IPS-20b (cell line): Measurements from ENCODE around the gene KLHL12.
"Not testable (repeated sequence)": the region's sequence is repeated elsewhere in the genome, so short reads cannot be mapped to it uniquely, and the experiment has no call there.

Experiments
- H3K27ac ChIP-seq: one replicate; pipeline ENCODE4 v1.5.1; 2013; ENCODE audit warnings: low read length
- H3K27me3 ChIP-seq: 2 replicates; pipeline ENCODE4 v1.6.1; 2013; ENCODE audit warnings: mild to moderate bottlenecking, low read length, inconsistent platforms; ENCODE audit not compliant: insufficient read depth
- H3K36me3 ChIP-seq: 2 replicates; pipeline ENCODE4 v1.6.1; 2013; ENCODE audit warnings: low read depth, mild to moderate bottlenecking, inconsistent platforms, low read length, moderate library complexity; ENCODE audit not compliant: insufficient read depth
- H3K4me1 ChIP-seq: 2 replicates; pipeline ENCODE4 v1.6.1; 2013; ENCODE audit warnings: mild to moderate bottlenecking, control low read depth, inconsistent platforms, low read length, moderate library complexity; ENCODE audit not compliant: insufficient read depth
- H3K4me3 ChIP-seq: 2 replicates; pipeline ENCODE4 v1.5.1; 2013; ENCODE audit warnings: mild to moderate bottlenecking, low read length, inconsistent platforms
- H3K9ac ChIP-seq: 2 replicates; pipeline ENCODE4 v1.6.1; 2013; ENCODE audit warnings: low read depth, mild to moderate bottlenecking, inconsistent platforms, low read length, moderate library complexity
- H3K9me3 ChIP-seq: 2 replicates; pipeline ENCODE4 v1.6.1; 2013; ENCODE audit warnings: mild to moderate bottlenecking, low read depth, low read length, inconsistent platforms; ENCODE audit not compliant: insufficient read depth

KLHL12 gene

GRCh38 chr1:202912476-202912875 lies 14.6 kb downstream of the KLHL12 start:
- H3K36me3 ChIP-seq, result peaks cover 96% of the 10 kb centered on the region
- not testable (repeated sequence) for H3K9me3 ChIP-seq, H3K27ac ChIP-seq, H3K4me1 ChIP-seq, H3K9ac ChIP-seq, H3K4me3 ChIP-seq, H3K27me3 ChIP-seq

- no peaks in the 10 kb centered on the region for H3K9me3 ChIP-seq
- no peak overlapping the region for H3K4me3 ChIP-seq
- H3K4me1 ChIP-seq, result no peaks in the 10 kb centered on the region
- H3K27ac ChIP-seq, result no peak overlapping the region
- H3K9ac ChIP-seq, result no peak overlapping the region
- peaks cover 76% of the 10 kb centered on the region for H3K36me3 ChIP-seq
- no peaks in the 10 kb centered on the region for H3K27me3 ChIP-seq
These were observed 17.5 kb downstream of the KLHL12 start for GRCh38 chr1:202909494-202909893.

GRCh38 chr1:202908998-202909397 lies 18.0 kb downstream of the KLHL12 start:
- no peak overlapping the region for H3K4me3 ChIP-seq
- H3K4me1 ChIP-seq, result no peaks in the 10 kb centered on the region
- H3K9ac ChIP-seq, result no peak overlapping the region
- H3K36me3 ChIP-seq, result peaks cover 74% of the 10 kb centered on the region
- H3K27me3 ChIP-seq, result no peaks in the 10 kb centered on the region
- no peaks in the 10 kb centered on the region for H3K9me3 ChIP-seq
- no peak overlapping the region for H3K27ac ChIP-seq

GRCh38 chr1:202905331-202905730 lies 21.7 kb downstream of the KLHL12 start:
- no peak overlapping the region for H3K27ac ChIP-seq
- H3K4me1 ChIP-seq, result no peaks in the 10 kb centered on the region
- peaks cover 51% of the 10 kb centered on the region for H3K36me3 ChIP-seq
- no peak overlapping the region for H3K9ac ChIP-seq
- H3K9me3 ChIP-seq, result no peaks in the 10 kb centered on the region
- H3K27me3 ChIP-seq, result no peaks in the 10 kb centered on the region
- no peak overlapping the region for H3K4me3 ChIP-seq

- not testable (repeated sequence) for H3K4me1 ChIP-seq, H3K9me3 ChIP-seq, H3K9ac ChIP-seq, H3K27me3 ChIP-seq, H3K27ac ChIP-seq, H3K4me3 ChIP-seq
- H3K36me3 ChIP-seq, result peaks cover 37% of the 10 kb centered on the region
These were observed 23.2 kb downstream of the KLHL12 start for GRCh38 chr1:202903808-202904207.

- H3K4me3 ChIP-seq, result no peak overlapping the region
- H3K9ac ChIP-seq, result no peak overlapping the region
- no peaks in the 10 kb centered on the region for H3K4me1 ChIP-seq
- H3K27me3 ChIP-seq, result no peaks in the 10 kb centered on the region
- H3K36me3 ChIP-seq, result peaks cover 44% of the 10 kb centered on the region
- H3K27ac ChIP-seq, result no peak overlapping the region
- H3K9me3 ChIP-seq, result no peaks in the 10 kb centered on the region
These were observed 25.5 kb downstream of the KLHL12 start for GRCh38 chr1:202901555-202901954.

GRCh38 chr1:202892501-202892900 lies 34.5 kb downstream of the KLHL12 start:
- H3K27ac ChIP-seq, result no peak overlapping the region
- no peaks in the 10 kb centered on the region for H3K9me3 ChIP-seq
- H3K4me3 ChIP-seq, result no peak overlapping the region
- no peak overlapping the region for H3K9ac ChIP-seq
- H3K27me3 ChIP-seq, result no peaks in the 10 kb centered on the region
- H3K4me1 ChIP-seq, result no peaks in the 10 kb centered on the region
- peaks cover 68% of the 10 kb centered on the region for H3K36me3 ChIP-seq

GRCh38 chr1:202890392-202890791 lies 36.6 kb downstream of the KLHL12 start:
- H3K9ac ChIP-seq, result no peak overlapping the region
- no peaks in the 10 kb centered on the region for H3K27me3 ChIP-seq
- no peak overlapping the region for H3K4me3 ChIP-seq
- H3K9me3 ChIP-seq, result no peaks in the 10 kb centered on the region
- H3K36me3 ChIP-seq, result peaks cover 48% of the 10 kb centered on the region
- no peak overlapping the region for H3K27ac ChIP-seq
- peaks cover 6% of the 10 kb centered on the region for H3K4me1 ChIP-seq

GRCh38 chr1:202888531-202889360 lies 38.3 kb downstream of the KLHL12 start, which contains the start of gene RABIF:
RABIF (minus strand) TSS chr1:202889149; CDS start chr1:202889098, 51 bp downstream.
- H3K9ac ChIP-seq, result peak within 1 kb of the TSS; percentile 89; the same call in 1 of the 2 replicates
- H3K4me1 ChIP-seq, result peaks cover 10% of the 10 kb centered on the region
- H3K27ac ChIP-seq, result peak within 1 kb of the TSS; percentile 54
- H3K27me3 ChIP-seq, result no peaks in the 10 kb centered on the region
- peak within 1 kb of the TSS; percentile 98 for H3K4me3 ChIP-seq
- peaks cover 33% of the 10 kb centered on the region for H3K36me3 ChIP-seq
- H3K9me3 ChIP-seq, result no peaks in the 10 kb centered on the region

GRCh38 chr1:202888221-202888530 lies 38.9 kb downstream of the KLHL12 start:
- H3K9me3 ChIP-seq, result no peaks in the 10 kb centered on the region
- peak overlapping the region; percentile 89; the same call in 1 of the 2 replicates for H3K9ac ChIP-seq
- peaks cover 27% of the 10 kb centered on the region for H3K36me3 ChIP-seq
- H3K27me3 ChIP-seq, result no peaks in the 10 kb centered on the region
- H3K27ac ChIP-seq, result peak overlapping the region; percentile 54
- H3K4me3 ChIP-seq, result peak overlapping the region; percentile 98
- H3K4me1 ChIP-seq, result peaks cover 10% of the 10 kb centered on the region

- H3K9me3 ChIP-seq, result no peaks in the 10 kb centered on the region
- no peak overlapping the region for H3K27ac ChIP-seq
- no peak overlapping the region for H3K9ac ChIP-seq
- H3K27me3 ChIP-seq, result no peaks in the 10 kb centered on the region
- no peak overlapping the region for H3K4me3 ChIP-seq
- peaks cover 21% of the 10 kb centered on the region for H3K36me3 ChIP-seq
- H3K4me1 ChIP-seq, result peaks cover 10% of the 10 kb centered on the region
These were observed 46.0 kb downstream of the KLHL12 start for GRCh38 chr1:202880961-202881460.

GRCh38 chr1:202880062-202880461 lies 47.0 kb downstream of the KLHL12 start:
- Histone ChIP-seq H3K4me3 (no peak overlapping the region), H3K36me3 (peaks cover 21% of the 10 kb centered on the region), H3K9me3 (no peaks in the 10 kb centered on the region), H3K4me1 (peaks cover under 1% of the 10 kb centered on the region), H3K27ac (no peak overlapping the region), H3K9ac (no peak overlapping the region), H3K27me3 (no peaks in the 10 kb centered on the region)
